Testis (tissue), 3 donors: ENCODE data around the gene CUEDC1. TPM values are rescaled to one million over a fixed set of nuclear protein-coding genes. Genes with fewer than 3 reads are reported as not detected.

ENCODE experiments used
- DNase-seq: peaks from one replicate; pipeline ENCODE4 v3.0.0-alpha.2; 2019
- H3K27ac ChIP-seq, 2 donors: fragments of 200-600 bp; sonication (generic); one replicate each; pipeline ENCODE4 v1.5.1; 2019
- H3K27me3 ChIP-seq: fragments of 200-600 bp; sonication (generic); one replicate; pipeline ENCODE4 v1.5.1; 2019
- H3K36me3 ChIP-seq: fragments of 200-600 bp; sonication (generic); one replicate; pipeline ENCODE4 v1.5.1; 2017; ENCODE audit warnings: low read depth; ENCODE audit errors: missing control alignments
- H3K4me1 ChIP-seq: fragments of 200-600 bp; sonication (generic); one replicate; pipeline ENCODE4 v1.5.1; 2019
- H3K4me3 ChIP-seq, 2 donors: fragments of 200-600 bp; sonication (generic); one replicate each; pipeline ENCODE4 v1.5.1; 2017 to 2019
- H3K9me3 ChIP-seq: fragments of 200-600 bp; sonication (generic); one replicate; pipeline ENCODE4 v1.5.1; 2017
- CTCF ChIP-seq, 3 experiments: fragments of 450-650 bp in 2 of 3; fragments of 200-600 bp in 1 of 3; sonication (generic) in 1 of 3; IDR thresholded peaks; one replicate each; pipeline ENCODE4 v1.5.1; 2016 to 2019; ENCODE audit warnings: antibody characterized with exemption in 3 of 3, mild to moderate bottlenecking in 2 of 3, moderate library complexity in 1 of 3
- POLR2A ChIP-seq: fragments of 450-650 bp; IDR thresholded peaks from one replicate; pipeline ENCODE4 v1.6.1; 2017; ENCODE audit warnings: antibody characterized with exemption, mild to moderate bottlenecking, moderate library complexity
- WGBS, 2 donors: methylation state at CpG; one replicate each; pipeline ENCODE4 v1.1.5; 2018; 5-methylcytosine and 5-hydroxymethylcytosine counted together
- intact Hi-C: fragments of 100-400 bp; cut with DNase I; formaldehyde crosslinking; loops from one replicate; pipeline ENCODE4 v1.15.1; 2023; ENCODE audit warnings: low total_unique reads
- polyA plus RNA-seq: library from polyadenylated mRNA; stranded (reverse); fragments of 350-450 nt; fragmentation: Illumina TruSeq; extraction: RNeasy Lipid Tissue Mini Kit (QIAGEN cat#74804); gene quantifications from one replicate; pipeline ENCODE4 v1.2.3, GENCODE V29; 2014; ENCODE audit warnings: low read depth, low replicate concordance; ENCODE audit not compliant: insufficient read depth
- small RNA-seq, 2 donors: library from RNA; depleted of rRNA; stranded (forward); fragments of <200 nt; gene quantifications; one replicate each; pipeline ENCODE3, GENCODE V24; 2016
- total RNA-seq, 2 donors: library from RNA; depleted of rRNA; stranded (reverse); fragments of >200 nt; gene quantifications; one replicate each; pipeline ENCODE4 v1.2.3, GENCODE V29; 2016

Gene CUEDC1
- total and polyA plus RNA-seq, 3 donors from 2014 or later = 6.5 to 13.3 (median 8.6) TPM

GRCh38 chr17:57814421-57814820, 140.8 kb downstream of the CUEDC1 start:
- 86 to 92% methylated on average over 1 of the region's 1 CpG for WGBS, 2 donors
- no peak for DNase-seq
- H3K36me3 ChIP-seq = no peaks in the 10 kb centered on the region
- TF ChIP-seq CTCF (IDR thresholded peaks at IDR 0.05) = no peak
- no peak for TF ChIP-seq POLR2A
- H3K9me3 ChIP-seq = no peaks in the 10 kb centered on the region
- H3K4me3 ChIP-seq = no peak overlapping the region
- H3K27me3 ChIP-seq = no peaks in the 10 kb centered on the region
- H3K27ac ChIP-seq = no peak overlapping the region
- peaks cover 13% of the 10 kb centered on the region for H3K4me1 ChIP-seq
- intact Hi-C loops = no loop called here

- Histone ChIP-seq H3K9me3 (no peaks in the 10 kb centered on the region), H3K4me1 (peaks cover 13% of the 10 kb centered on the region), H3K4me3 (no peak overlapping the region), H3K36me3 (no peaks in the 10 kb centered on the region), H3K27me3 (no peaks in the 10 kb centered on the region), H3K27ac (no peak overlapping the region)
- TF ChIP-seq POLR2A (no peak), CTCF (IDR thresholded peaks at IDR 0.05) (no peak)
- intact Hi-C loops = no loop called here
- WGBS, 2 donors = 44 to 48% methylated on average over 8 of the region's 8 CpGs
- no peak for DNase-seq
These were observed 143.5 kb downstream of the CUEDC1 start for GRCh38 chr17:57811638-57812280.

Small RNAs within 50 kb of the gene (small RNA-seq; reads per million reads assigned to genes)
- 0 reads per million in 2 donors for gene AC015813.4

Other genes with a start within 250 kb of the CUEDC1 start
- gene CCDC182, start 210.1 kb downstream of the CUEDC1 start, total RNA-seq = 10 to 100 TPM; 12.5 to 25.8 TPM
- gene CCDC182, start 210.1 kb downstream of the CUEDC1 start, polyA plus RNA-seq = 33.2 TPM
- gene MRPS23, start 105.4 kb downstream of the CUEDC1 start, total RNA-seq = 10 to 100 TPM; 14.1 to 25.1 TPM
- 57.4 TPM for gene MRPS23, start 105.4 kb downstream of the CUEDC1 start, polyA plus RNA-seq
- gene VEZF1, start 32.8 kb upstream of the CUEDC1 start, total RNA-seq = 10 to 100 TPM; 58.6 TPM
- gene VEZF1, start 32.8 kb upstream of the CUEDC1 start, polyA plus RNA-seq = 54.8 TPM
- gene SRSF1, start 51.8 kb upstream of the CUEDC1 start, total RNA-seq = 100 to 1,000 TPM; 150 to 159 TPM
- gene SRSF1, start 51.8 kb upstream of the CUEDC1 start, polyA plus RNA-seq = 128 TPM
- gene DYNLL2, start 128.0 kb upstream of the CUEDC1 start, total RNA-seq = 10 to 100 TPM; 33.6 to 36.7 TPM
- gene DYNLL2, start 128.0 kb upstream of the CUEDC1 start, polyA plus RNA-seq = 52.7 TPM
- gene OR4D1, start 193.0 kb upstream of the CUEDC1 start, total RNA-seq = under 1 TPM; 0.06 to 0.39 TPM
- gene OR4D1, start 193.0 kb upstream of the CUEDC1 start, polyA plus RNA-seq = 0.18 TPM
- gene OR4D2, start 211.6 kb upstream of the CUEDC1 start, total RNA-seq = not detected
- not detected for gene OR4D2, start 211.6 kb upstream of the CUEDC1 start, polyA plus RNA-seq
- not detected for gene EPX, start 237.3 kb upstream of the CUEDC1 start, total RNA-seq
- not detected for gene EPX, start 237.3 kb upstream of the CUEDC1 start, polyA plus RNA-seq